Tibial artery (tissue), 4 donors: ENCODE data around the gene OLFM3.

Experiments
- DNase-seq, 2 donors: peaks; one replicate each; pipeline ENCODE4 v3.0.0-alpha.2; 2019
- H3K27ac ChIP-seq, 2 donors: fragments of 200-600 bp; sonication (generic) in 1 of 2; 1 replicate in 1 of 2; 2 replicates in 1 of 2; pipeline ENCODE4 v1.5.1; 2018 to 2019; ENCODE audit warnings: mild to moderate bottlenecking in 1 of 2
- H3K27me3 ChIP-seq, 2 donors: fragments of 200-600 bp; sonication (generic) in 1 of 2; one replicate each; pipeline versions ENCODE4 v1.5.1 to v1.6.0; 2016 to 2019
- H3K36me3 ChIP-seq, 3 donors: fragments of 200-600 bp; sonication (generic) in 2 of 3; one replicate each; pipeline ENCODE4 v1.5.1; 2016 to 2019; ENCODE audit warnings: mild to moderate bottlenecking in 2 of 3
- H3K4me1 ChIP-seq, 4 donors: fragments of 200-600 bp; sonication (generic) in 2 of 4; 1 replicate in 3 of 4; 2 replicates in 1 of 4; pipeline ENCODE4 v1.5.1; 2016 to 2019
- H3K4me3 ChIP-seq, 2 donors: fragments of 200-600 bp; sonication (generic) in 1 of 2; 1 replicate in 1 of 2; 2 replicates in 1 of 2; pipeline ENCODE4 v1.5.1; 2018 to 2019; ENCODE audit warnings: mild to moderate bottlenecking in 2 of 2
- H3K9me3 ChIP-seq, 3 donors: fragments of 200-600 bp; sonication (generic) in 1 of 3; one replicate each; pipeline ENCODE4 v1.5.1; 2016 to 2019
- intact Hi-C: fragments of 100-400 bp; cut with DNase I; formaldehyde crosslinking; loops from one replicate; pipeline ENCODE4 v1.15.0; 2023; ENCODE audit warnings: low total_unique reads
- TF ChIP-seq, protein P1 (sequence below), 2 experiments: fragments of 200-600 bp in 1 of 2; fragments of 450-650 bp in 1 of 2; IDR thresholded peaks; one replicate each; pipeline ENCODE4 v1.5.1; 2017 to 2019; ENCODE audit warnings: antibody characterized with exemption in 2 of 2, mild to moderate bottlenecking in 1 of 2, moderate library complexity in 1 of 2

Gene OLFM3

DNA sequence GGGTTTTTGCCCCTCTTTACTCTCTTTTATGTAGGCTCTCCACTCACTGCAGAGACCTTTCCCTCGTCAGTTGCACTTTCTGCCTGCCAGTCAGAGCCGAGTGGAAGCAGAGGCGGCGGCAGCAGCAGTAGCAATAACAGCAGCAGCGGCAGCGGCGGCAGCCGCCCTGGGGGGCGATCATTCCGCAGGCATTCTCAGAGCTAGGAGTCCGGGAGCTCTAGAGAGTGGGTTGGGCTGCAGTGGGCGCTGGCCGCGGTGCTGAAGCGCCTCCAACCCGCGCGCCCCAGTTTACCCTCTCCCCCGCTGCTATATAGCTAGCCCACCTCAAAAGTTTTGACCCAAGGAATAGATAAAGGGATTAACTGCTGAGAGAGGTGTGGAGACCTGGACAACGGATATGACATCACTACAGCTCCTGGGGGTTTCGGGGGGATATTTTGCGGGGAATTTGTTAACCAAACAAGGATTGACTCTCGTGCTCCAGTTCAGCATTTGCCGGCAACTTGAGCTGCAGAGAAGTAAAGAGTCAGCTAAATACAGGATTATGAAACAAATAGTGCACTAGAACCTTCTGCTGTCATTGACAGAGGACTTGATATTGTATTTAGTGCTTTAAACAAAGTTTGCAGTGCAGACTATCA, at the start of gene OLFM3:
TSS of gene OLFM3 (minus strand) at position 102 of the 641 bp plus-strand sequence.
- no peaks in the 10 kb centered on the region for H3K36me3 ChIP-seq
- H3K9me3 ChIP-seq, result no peaks in the 10 kb centered on the region
- H3K4me3 ChIP-seq, result no peak within 1 kb of the TSS
- TF ChIP-seq, protein P1, sequence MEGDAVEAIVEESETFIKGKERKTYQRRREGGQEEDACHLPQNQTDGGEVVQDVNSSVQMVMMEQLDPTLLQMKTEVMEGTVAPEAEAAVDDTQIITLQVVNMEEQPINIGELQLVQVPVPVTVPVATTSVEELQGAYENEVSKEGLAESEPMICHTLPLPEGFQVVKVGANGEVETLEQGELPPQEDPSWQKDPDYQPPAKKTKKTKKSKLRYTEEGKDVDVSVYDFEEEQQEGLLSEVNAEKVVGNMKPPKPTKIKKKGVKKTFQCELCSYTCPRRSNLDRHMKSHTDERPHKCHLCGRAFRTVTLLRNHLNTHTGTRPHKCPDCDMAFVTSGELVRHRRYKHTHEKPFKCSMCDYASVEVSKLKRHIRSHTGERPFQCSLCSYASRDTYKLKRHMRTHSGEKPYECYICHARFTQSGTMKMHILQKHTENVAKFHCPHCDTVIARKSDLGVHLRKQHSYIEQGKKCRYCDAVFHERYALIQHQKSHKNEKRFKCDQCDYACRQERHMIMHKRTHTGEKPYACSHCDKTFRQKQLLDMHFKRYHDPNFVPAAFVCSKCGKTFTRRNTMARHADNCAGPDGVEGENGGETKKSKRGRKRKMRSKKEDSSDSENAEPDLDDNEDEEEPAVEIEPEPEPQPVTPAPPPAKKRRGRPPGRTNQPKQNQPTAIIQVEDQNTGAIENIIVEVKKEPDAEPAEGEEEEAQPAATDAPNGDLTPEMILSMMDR (IDR thresholded peaks at IDR 0.05), result no peak
- peaks cover 0 to 9% of the 10 kb centered on the region in 2 donors for H3K27me3 ChIP-seq
- intact Hi-C loops, result no loop called here
- H3K4me1 ChIP-seq, result peaks cover 0 to 4% (median 0%) of the 10 kb centered on the region in 4 donors
- no peak within 1 kb of the TSS for H3K27ac ChIP-seq
- DNase-seq, result no peak

DNA sequence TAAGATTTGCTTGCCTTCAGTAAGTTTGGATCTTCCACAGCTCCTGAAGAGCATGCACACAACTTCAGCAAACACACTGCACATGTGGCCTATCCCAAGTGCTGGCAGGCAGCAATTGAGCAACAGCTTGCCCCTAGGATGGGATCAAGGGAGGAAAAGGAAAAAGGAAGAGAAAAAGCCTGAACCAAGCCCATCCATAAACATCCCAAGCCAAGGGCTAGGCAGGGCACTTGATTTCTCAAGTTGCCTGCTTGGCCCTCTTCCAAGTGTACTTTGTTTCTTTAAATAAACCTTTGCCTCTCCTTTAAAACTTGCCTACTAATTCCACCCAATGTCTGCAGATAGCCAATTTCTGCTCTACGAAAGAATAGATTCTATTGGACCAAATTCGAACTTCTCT, 49.0 kb upstream of the OLFM3 start:
- Histone ChIP-seq H3K9me3 (no peaks in the 10 kb centered on the region), H3K27me3 (no peaks in the 10 kb centered on the region), H3K4me3 (no peak overlapping the region), H3K27ac (no peak overlapping the region), H3K36me3 (no peaks in the 10 kb centered on the region), H3K4me1 (no peaks in the 10 kb centered on the region)
- intact Hi-C loops, result no loop called here
- TF ChIP-seq, protein P1 (IDR thresholded peaks at IDR 0.05), result no peak
- DNase-seq, result no peak

DNA sequence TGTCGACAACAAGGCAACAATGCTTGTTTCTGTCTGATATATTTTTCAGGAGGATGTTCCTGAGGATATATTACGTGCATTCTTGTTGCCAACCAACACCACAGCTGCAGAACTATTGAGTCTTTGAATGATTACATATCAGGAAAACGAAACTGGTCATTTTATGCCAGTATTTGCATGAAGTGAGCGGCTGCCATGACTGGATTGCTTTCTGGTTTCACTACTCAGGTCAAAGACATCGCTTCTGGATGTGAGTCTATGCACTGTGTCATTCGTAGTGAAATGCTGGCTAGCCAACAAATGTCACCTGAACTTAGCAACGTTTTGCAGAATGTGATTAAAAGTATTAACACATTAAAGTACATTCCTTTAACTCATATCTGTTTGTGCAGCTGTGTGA, 35.8 kb upstream of the OLFM3 start:
- no peak overlapping the region for H3K4me3 ChIP-seq
- H3K4me1 ChIP-seq, result no peaks in the 10 kb centered on the region
- no peaks in the 10 kb centered on the region for H3K27me3 ChIP-seq
- H3K36me3 ChIP-seq, result no peaks in the 10 kb centered on the region
- no peaks in the 10 kb centered on the region for H3K9me3 ChIP-seq
- intact Hi-C loops, result no loop called here
- TF ChIP-seq, protein P1 (IDR thresholded peaks at IDR 0.05), result no peak
- DNase-seq, result no peak
- no peak overlapping the region for H3K27ac ChIP-seq

DNA sequence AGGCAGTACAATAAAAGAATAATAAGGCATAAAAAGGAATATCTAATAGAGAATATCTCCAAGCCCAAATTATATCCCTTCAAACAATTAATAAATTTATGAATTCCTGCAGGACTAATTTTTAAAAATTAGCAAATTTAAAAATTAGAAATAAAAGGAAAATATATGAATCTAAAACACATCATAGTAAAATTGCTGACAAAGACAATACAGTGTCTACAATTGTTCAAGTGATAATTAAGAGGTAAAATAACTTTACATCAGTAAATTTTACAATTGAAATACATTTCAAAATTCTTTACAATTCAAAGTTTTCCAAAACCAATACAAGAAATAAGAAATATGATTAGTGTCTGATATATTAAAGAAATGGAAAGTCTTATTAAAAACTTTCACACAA, 22.8 kb upstream of the OLFM3 start:
- intact Hi-C loops, result no loop called here
- no peaks in the 10 kb centered on the region for H3K9me3 ChIP-seq
- DNase-seq, result no peak
- no peaks in the 10 kb centered on the region for H3K36me3 ChIP-seq
- H3K4me3 ChIP-seq, result no peak overlapping the region
- no peaks in the 10 kb centered on the region for H3K4me1 ChIP-seq
- no peaks in the 10 kb centered on the region for H3K27me3 ChIP-seq
- TF ChIP-seq, protein P1 (IDR thresholded peaks at IDR 0.05), result no peak
- no peak overlapping the region for H3K27ac ChIP-seq

DNA sequence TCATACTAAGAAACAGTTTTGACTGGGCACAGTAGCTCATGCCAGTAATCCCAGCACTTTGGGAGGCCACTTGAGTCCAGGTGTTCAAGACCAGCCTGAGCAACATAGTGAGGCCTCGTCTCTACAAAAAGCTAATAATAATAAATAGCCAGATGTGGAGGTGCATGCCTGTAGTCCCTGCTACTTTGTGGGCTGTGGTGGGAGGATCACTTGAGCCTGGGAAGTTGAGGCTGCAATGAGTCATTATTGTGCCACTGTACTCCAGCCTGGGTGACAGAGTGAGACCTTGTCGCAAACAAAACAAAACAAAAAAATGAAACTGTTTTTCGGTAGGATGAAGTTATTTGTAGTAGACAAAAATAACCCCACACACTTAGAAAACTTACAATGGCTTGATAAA, 19.0 kb upstream of the OLFM3 start:
- no peaks in the 10 kb centered on the region for H3K36me3 ChIP-seq
- no peaks in the 10 kb centered on the region for H3K4me1 ChIP-seq
- no peak overlapping the region for H3K4me3 ChIP-seq
- no peaks in the 10 kb centered on the region for H3K27me3 ChIP-seq
- H3K27ac ChIP-seq, result no peak overlapping the region
- no peaks in the 10 kb centered on the region for H3K9me3 ChIP-seq
- TF ChIP-seq, protein P1 (IDR thresholded peaks at IDR 0.05), result no peak
- no peak for DNase-seq
- intact Hi-C loops, result no loop called here

DNA sequence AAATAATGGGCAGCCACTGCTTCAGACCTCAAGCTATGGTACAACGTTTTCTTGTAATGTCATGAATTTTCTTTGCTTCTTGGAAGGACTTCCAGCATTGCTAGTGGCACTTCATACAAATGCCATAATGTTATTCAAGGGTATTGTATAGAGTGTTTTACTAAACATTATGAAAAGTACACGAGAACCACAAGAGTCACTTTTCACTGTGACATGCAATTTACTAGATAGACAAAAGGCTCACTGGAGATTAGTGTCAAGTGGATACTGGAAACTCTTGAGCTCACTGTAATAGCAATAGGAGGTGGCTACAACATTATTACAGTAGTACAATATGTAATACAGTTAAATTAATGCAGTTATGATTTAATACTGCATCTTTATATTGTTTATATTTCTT, 5.3 kb upstream of the OLFM3 start:
- TF ChIP-seq, protein P1 (IDR thresholded peaks at IDR 0.05), result no peak
- Histone ChIP-seq H3K4me1 (no peaks in the 10 kb centered on the region), H3K9me3 (no peaks in the 10 kb centered on the region), H3K27me3 (no peaks in the 10 kb centered on the region), H3K36me3 (no peaks in the 10 kb centered on the region), H3K27ac (no peak overlapping the region), H3K4me3 (no peak overlapping the region)
- DNase-seq, result no peak
- intact Hi-C loops, result no loop called here
